ENCODE results near the gene UFC1. TPM values are rescaled to one million over a fixed set of nuclear protein-coding genes. Genes with fewer than 3 reads are reported as not detected.

The UFC1 gene
- total RNA-seq, 1 donor, result 69.1 TPM

DNA sequence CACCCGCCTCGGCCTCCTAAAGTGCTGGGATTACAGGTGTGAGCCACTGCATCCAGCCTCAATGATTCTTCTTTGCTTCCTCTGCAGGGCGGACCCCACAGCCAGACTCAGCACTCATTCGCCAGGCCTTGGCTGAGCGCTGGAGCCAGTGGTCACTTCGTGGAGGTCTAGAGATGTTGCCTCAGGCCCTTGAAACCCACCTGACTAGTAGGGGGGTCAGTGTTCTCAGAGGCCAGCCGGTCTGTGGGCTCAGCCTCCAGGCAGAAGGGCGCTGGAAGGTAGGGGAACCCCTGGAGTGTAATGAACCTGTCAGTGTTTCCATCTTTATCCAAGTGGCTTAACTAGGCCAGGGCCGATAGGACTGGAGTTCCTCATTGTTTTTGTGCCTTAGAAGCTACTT, 15.1 kb downstream of the UFC1 start:
- H3K4me3 ChIP-seq (ENCODE audit: low read depth, low read length), result no peak overlapping the region
- TF ChIP-seq, protein P1, sequence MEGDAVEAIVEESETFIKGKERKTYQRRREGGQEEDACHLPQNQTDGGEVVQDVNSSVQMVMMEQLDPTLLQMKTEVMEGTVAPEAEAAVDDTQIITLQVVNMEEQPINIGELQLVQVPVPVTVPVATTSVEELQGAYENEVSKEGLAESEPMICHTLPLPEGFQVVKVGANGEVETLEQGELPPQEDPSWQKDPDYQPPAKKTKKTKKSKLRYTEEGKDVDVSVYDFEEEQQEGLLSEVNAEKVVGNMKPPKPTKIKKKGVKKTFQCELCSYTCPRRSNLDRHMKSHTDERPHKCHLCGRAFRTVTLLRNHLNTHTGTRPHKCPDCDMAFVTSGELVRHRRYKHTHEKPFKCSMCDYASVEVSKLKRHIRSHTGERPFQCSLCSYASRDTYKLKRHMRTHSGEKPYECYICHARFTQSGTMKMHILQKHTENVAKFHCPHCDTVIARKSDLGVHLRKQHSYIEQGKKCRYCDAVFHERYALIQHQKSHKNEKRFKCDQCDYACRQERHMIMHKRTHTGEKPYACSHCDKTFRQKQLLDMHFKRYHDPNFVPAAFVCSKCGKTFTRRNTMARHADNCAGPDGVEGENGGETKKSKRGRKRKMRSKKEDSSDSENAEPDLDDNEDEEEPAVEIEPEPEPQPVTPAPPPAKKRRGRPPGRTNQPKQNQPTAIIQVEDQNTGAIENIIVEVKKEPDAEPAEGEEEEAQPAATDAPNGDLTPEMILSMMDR (IDR thresholded peaks at IDR 0.05; ENCODE audit: insufficient read depth, low read depth, low read length), result no peak
- DNase-seq (ENCODE audit: low read depth), result no peak

DNA sequence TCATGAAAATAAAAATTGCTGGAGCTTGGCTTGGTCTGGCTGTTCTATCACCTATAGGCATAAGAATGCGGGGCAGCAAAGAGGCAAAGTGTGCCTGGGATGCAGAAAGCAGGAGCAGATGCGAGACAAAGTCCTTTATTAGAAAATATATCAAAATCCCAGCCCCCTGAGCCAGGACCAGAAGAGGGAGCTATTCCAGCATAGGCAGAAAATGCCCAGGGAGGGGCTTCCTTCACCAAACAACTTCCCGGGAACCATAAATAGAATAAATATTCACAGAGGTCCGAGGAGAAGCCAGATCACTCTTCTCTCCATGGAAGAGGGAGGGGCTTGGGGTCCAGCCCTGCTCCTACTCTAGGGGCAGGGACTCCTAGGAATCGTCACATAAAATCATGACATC, 17.4 kb downstream of the UFC1 start:
- no peak overlapping the region for H3K4me3 ChIP-seq (ENCODE audit: low read depth, low read length)
- TF ChIP-seq, protein P1 (IDR thresholded peaks at IDR 0.05; ENCODE audit: insufficient read depth, low read depth, low read length), result peak; percentile 22
- DNase-seq (ENCODE audit: low read depth), result no peak

DNA sequence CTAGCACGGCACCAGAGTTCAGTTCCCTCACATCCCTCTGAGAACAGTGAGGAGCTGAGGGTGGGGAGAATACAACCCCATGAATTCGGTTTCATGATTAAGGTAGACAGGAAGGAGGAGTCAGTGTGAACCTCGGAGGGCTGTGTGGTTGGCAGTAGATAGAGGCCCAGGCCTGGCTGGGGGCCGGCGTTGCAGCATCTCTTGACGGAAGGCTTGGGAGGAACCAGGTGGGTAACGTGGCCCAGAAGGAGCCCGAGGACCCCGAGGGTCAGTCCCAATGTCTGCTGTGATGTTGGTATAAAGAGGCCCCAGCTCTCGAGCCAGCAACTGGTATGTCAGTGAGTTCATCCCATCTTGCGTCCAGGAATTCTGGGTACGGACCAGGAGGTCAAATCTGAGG, 17.9 kb downstream of the UFC1 start:
- H3K4me3 ChIP-seq (ENCODE audit: low read depth, low read length), result no peak overlapping the region
- DNase-seq (ENCODE audit: low read depth), result no peak
- TF ChIP-seq, protein P1 (IDR thresholded peaks at IDR 0.05; ENCODE audit: insufficient read depth, low read depth, low read length), result no peak

DNA sequence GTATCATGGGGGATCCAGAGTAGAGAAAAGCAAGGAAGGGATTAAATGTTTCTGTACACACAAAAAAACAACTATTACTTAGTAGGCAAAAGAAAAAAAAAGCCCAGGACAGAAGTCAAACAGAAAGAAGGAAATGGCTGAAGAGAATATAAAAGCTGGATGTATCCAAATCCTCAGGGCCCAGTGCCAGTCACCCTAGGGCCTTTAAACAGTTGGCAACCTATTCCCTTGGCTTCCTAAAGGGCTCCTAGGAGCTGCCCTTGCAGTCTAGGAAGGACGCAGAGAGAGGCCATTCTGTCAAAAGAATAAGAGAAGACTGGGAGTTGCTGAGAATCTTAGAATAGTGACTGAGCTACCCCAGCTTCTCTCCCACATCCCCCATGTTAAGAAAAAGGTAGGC, 18.6 kb downstream of the UFC1 start:
- H3K4me3 ChIP-seq (ENCODE audit: low read depth, low read length), result no peak overlapping the region
- DNase-seq (ENCODE audit: low read depth), result no peak
- TF ChIP-seq, protein P1 (IDR thresholded peaks at IDR 0.05; ENCODE audit: insufficient read depth, low read depth, low read length), result no peak

DNA sequence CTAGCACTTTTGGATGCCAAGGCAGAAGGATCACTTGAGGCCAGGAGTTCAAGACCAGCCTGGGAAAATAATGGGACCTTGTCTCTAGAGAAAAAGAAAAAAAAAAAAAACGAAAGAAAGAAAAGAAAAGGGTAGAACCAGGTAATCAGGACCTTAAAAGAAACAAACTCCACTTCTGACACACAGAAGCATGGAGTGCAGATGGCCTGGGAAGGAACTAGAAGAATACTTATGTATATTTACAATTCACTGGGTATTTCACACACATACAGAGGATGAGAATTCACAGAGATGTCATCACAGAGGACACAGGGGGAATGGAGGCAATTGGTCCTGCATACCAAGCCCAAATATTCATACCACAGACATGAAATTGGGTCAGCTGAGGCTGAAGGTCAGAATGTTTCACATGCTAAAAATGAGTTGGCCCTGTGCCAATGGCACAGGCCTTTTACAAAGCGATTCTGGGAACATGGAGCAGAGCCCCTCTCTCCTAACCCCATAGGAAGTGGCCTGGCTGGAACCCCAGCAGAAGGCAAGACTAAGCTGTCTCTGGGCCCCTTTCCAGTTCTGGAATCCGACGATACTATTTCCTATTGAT, 19.1 kb downstream of the UFC1 start:
- no peak overlapping the region for H3K4me3 ChIP-seq (ENCODE audit: low read depth, low read length)
- DNase-seq (ENCODE audit: low read depth), result peak; percentile 94
- TF ChIP-seq, protein P1 (IDR thresholded peaks at IDR 0.05; ENCODE audit: insufficient read depth, low read depth, low read length), result no peak

DNA sequence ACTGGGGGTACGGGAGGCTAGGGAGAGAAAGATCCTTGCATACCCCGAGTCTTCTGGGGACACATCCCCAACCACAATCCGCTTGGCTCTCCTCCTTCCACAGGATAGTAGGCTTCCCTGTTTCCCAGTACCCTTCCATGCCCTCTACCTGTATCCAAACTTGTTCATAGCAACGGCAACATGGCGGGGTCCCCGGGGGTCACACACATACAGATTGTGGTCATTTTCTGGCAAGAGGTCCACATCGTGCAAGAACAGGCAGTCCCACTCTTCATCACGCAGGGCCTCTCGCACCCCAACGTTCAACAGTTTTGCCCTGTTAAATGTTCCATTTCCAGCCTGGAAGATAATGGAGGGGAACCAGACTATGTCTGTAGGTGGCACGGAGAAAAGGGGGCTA, 19.9 kb downstream of the UFC1 start:
- no peak for DNase-seq (ENCODE audit: low read depth)
- no peak overlapping the region for H3K4me3 ChIP-seq (ENCODE audit: low read depth, low read length)
- TF ChIP-seq, protein P1 (IDR thresholded peaks at IDR 0.05; ENCODE audit: insufficient read depth, low read depth, low read length), result no peak

DNA sequence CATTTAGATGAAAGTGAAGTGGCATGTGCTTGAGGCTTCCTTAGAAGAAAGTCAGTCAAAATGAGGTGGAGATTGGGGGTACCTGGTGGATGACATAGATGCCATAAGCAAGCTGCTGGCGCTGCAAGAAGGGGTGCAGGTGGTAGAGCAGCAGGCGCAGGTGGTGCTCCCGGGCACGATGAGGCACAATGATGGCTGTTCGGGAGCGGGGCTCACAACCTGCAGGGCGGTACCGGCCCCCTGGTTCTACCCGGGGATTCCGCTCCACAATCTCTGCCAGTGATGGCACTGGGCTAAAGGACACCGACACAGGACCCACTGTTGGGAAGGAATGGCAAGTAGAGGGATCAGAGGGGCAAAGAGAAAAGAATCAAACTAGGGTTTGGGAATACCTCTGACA, 21.1 kb downstream of the UFC1 start:
- DNase-seq (ENCODE audit: low read depth), result no peak
- TF ChIP-seq, protein P1 (IDR thresholded peaks at IDR 0.05; ENCODE audit: insufficient read depth, low read depth, low read length), result no peak
- H3K4me3 ChIP-seq (ENCODE audit: low read depth, low read length), result no peak overlapping the region

Measured in fibroblast of villous mesenchyme (primary cell).